HT1080 (cell line): ENCODE data around the gene ENOX2. TPM values are rescaled to one million over a fixed set of nuclear protein-coding genes. Genes with fewer than 3 reads are reported as not detected.
"Not testable (repeated sequence)": the region's sequence is repeated elsewhere in the genome, so short reads cannot be mapped to it uniquely, and the experiment has no call there.

ENCODE experiments used
- DNase-seq: peaks from one replicate; pipeline ENCODE4 v3.0.0-alpha.2; 2015; ENCODE audit warnings: low read depth
- polyA plus RNA-seq, 2 experiments: library from polyadenylated mRNA; depleted of rRNA; stranded (reverse); fragments of >200 nt; gene quantifications; 2 replicates each; pipeline ENCODE4 v1.2.3, GENCODE V29; 2015
- total RNA-seq: library from RNA; depleted of rRNA; stranded (reverse); fragments of >200 nt; shearing (Covaris generic); gene quantifications from 2 replicates; pipeline ENCODE4 v1.2.3, GENCODE V29; 2014; rRNA removed

The ENOX2 gene
- 13.5 and 14.1 TPM in 2 replicates for total RNA-seq
- polyA plus RNA-seq (2015; cell fraction: cytosol; rRNA removed) = 16.6 and 17.5 TPM in 2 replicates
- polyA plus RNA-seq (2015; cell fraction: nucleus; rRNA removed) = 9.5 and 11.9 TPM in 2 replicates

GRCh38 chrX:130902783-130903613 is at the start of gene ENOX2:
Gene ENOX2 (minus strand): TSS chrX:130903209. CDS start chrX:130703216, 199,993 bp downstream.
- peak; percentile 97 for DNase-seq

- DNase-seq = no peak
Measured at GRCh38 chrX:130952266-130953043, 49.4 kb upstream of the ENOX2 start.

- no peak for DNase-seq
Measured at GRCh38 chrX:130944230-130944629, 41.2 kb upstream of the ENOX2 start.

- DNase-seq = no peak
Measured at GRCh38 chrX:130937101-130937500, 34.1 kb upstream of the ENOX2 start.

- no peak for DNase-seq
Measured at GRCh38 chrX:130933358-130933757, 30.3 kb upstream of the ENOX2 start.

GRCh38 chrX:130920405-130920804 is 17.4 kb upstream of the ENOX2 start:
- not testable (repeated sequence) for DNase-seq

- DNase-seq = not testable (repeated sequence)
Measured at GRCh38 chrX:130919676-130920075, 16.7 kb upstream of the ENOX2 start.

GRCh38 chrX:130918498-130918897 is 15.5 kb upstream of the ENOX2 start:
- not testable (repeated sequence) for DNase-seq

GRCh38 chrX:130916636-130917422 is 13.8 kb upstream of the ENOX2 start:
- peak; percentile 4 for DNase-seq

- no peak for DNase-seq
Measured at GRCh38 chrX:130915302-130915701, 12.3 kb upstream of the ENOX2 start.

GRCh38 chrX:130909469-130910136 is 6.6 kb upstream of the ENOX2 start:
- peak; percentile 6 for DNase-seq

- DNase-seq = no peak
Measured at GRCh38 chrX:130906776-130907175, 3.8 kb upstream of the ENOX2 start.

- peak; percentile 0 for DNase-seq
Measured at GRCh38 chrX:130902446-130902782, 595 bp downstream of the ENOX2 start.

GRCh38 chrX:130896802-130897501 is 6.1 kb downstream of the ENOX2 start:
- DNase-seq = no peak

GRCh38 chrX:130896026-130896425 is 7.0 kb downstream of the ENOX2 start:
- DNase-seq = no peak

- DNase-seq = no peak
Measured at GRCh38 chrX:130895299-130895698, 7.7 kb downstream of the ENOX2 start.

GRCh38 chrX:130893356-130894085 is 9.5 kb downstream of the ENOX2 start:
- no peak for DNase-seq

GRCh38 chrX:130887376-130887775 is 15.6 kb downstream of the ENOX2 start:
- no peak for DNase-seq

- no peak for DNase-seq
Measured at GRCh38 chrX:130885996-130886395, 17.0 kb downstream of the ENOX2 start.

- no peak for DNase-seq
Measured at GRCh38 chrX:130885508-130885907, 17.5 kb downstream of the ENOX2 start.
